ENCODE data around the gene CAVIN3. TPM values are rescaled to one million over a fixed set of nuclear protein-coding genes. Genes with fewer than 3 reads are reported as not detected.

Gene CAVIN3
- total RNA-seq, 4 donors from 2014 or later: 78.7 to 209 (median 139) TPM

- DNase-seq (ENCODE audit: low spot score) (no peak), ATAC-seq (ENCODE audit: low FRiP score) (peak; percentile 7)
- TF ChIP-seq CTCF (IDR thresholded peaks at IDR 0.05): no peak
Observed at GRCh38 chr11:6356503-6357055, 36.3 kb upstream of the CAVIN3 start.

GRCh38 chr11:6354651-6355485, 34.6 kb upstream of the CAVIN3 start:
- no peak for DNase-seq (ENCODE audit: low spot score)
- TF ChIP-seq CTCF (IDR thresholded peaks at IDR 0.05): no peak
- no peak for ATAC-seq (ENCODE audit: low FRiP score)

DNA sequence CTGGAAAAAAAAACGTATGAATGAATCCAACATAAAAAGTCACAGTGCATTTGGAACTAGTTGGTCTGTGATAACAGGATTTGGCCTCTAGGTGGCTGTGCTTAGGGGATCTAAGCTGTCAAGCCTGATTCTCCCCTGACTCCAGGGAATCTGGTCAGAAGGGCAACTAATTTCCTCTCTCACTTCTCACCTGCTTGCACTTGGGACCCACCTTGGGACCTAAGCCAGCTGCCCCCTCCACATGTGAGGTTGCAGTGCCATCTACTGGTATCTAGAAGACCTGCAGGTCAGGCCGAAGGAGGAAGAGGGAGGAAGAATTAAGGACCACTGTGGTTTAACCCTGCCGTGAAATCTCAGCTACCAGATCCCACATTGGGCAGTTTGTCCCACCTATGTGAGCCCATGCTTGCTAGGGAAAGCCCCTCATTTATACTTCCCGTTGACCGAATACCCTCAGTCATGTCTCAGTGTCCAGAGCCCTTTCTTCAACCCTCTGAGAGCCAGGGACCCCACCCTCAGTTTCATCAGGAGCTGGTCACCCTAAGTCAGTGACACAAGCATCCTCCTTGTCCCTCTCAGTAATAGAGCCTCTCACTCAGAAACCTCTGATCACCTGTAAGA, 33.2 kb upstream of the CAVIN3 start:
- DNase-seq (ENCODE audit: low spot score) (peak; percentile 27), ATAC-seq (ENCODE audit: low FRiP score) (peak; percentile 49)
- TF ChIP-seq CTCF (IDR thresholded peaks at IDR 0.05): peak in 1 of 3 donors; percentile 57

GRCh38 chr11:6351782-6352382, 31.6 kb upstream of the CAVIN3 start:
- TF ChIP-seq CTCF (IDR thresholded peaks at IDR 0.05): no peak
- no peak for DNase-seq (ENCODE audit: low spot score)
- no peak for ATAC-seq (ENCODE audit: low FRiP score)

GRCh38 chr11:6350486-6350885, 30.2 kb upstream of the CAVIN3 start:
- no peak for TF ChIP-seq CTCF (IDR thresholded peaks at IDR 0.05)
- ATAC-seq (ENCODE audit: low FRiP score): no peak
- DNase-seq (ENCODE audit: low spot score): no peak

GRCh38 chr11:6350043-6350442, 29.7 kb upstream of the CAVIN3 start:
- no peak for DNase-seq (ENCODE audit: low spot score)
- TF ChIP-seq CTCF (IDR thresholded peaks at IDR 0.05): no peak
- no peak for ATAC-seq (ENCODE audit: low FRiP score)
